Uterus (tissue), 2 donors: ENCODE data around the gene CCND2.

ENCODE experiments used
- CTCF ChIP-seq, 4 experiments: fragments of 200-600 bp in 2 of 4; fragments of 450-650 bp in 2 of 4; sonication (generic) in 2 of 4; IDR thresholded peaks; one replicate each; pipeline ENCODE4 v1.5.1; 2016 to 2019; ENCODE audit warnings: antibody characterized with exemption in 4 of 4, mild to moderate bottlenecking in 2 of 4, moderate library complexity in 1 of 4
- POLR2A ChIP-seq, 2 donors: fragments of 450-650 bp; IDR thresholded peaks; one replicate each; pipeline ENCODE4 v1.6.1; 2016; ENCODE audit warnings: antibody characterized with exemption in 2 of 2, mild to moderate bottlenecking in 1 of 2, moderate library complexity in 1 of 2

GRCh38 chr12:4303750-4304149, 30.2 kb downstream of the CCND2 start:
- TF ChIP-seq CTCF (IDR thresholded peaks at IDR 0.05) (no peak), POLR2A (IDR thresholded peaks at IDR 0.05) (no peak)
